G401 (cell line): ENCODE results near the gene HOXD12. TPM values are rescaled to one million over a fixed set of nuclear protein-coding genes. Genes with fewer than 3 reads are reported as not detected.

ENCODE experiments used
- DNase-seq: peaks from one replicate; pipeline ENCODE4 v3.0.0-alpha.2; 2015; ENCODE audit warnings: low spot score
- in situ Hi-C: cut with HindIII; loops from 2 replicates; pipeline ENCODE4 v1.10.0; 2016; ENCODE audit warnings: low sequenced_read_pairs, mixed read lengths
- total RNA-seq: library from RNA; depleted of rRNA; stranded (reverse); fragments of >200 nt; shearing (Covaris generic); gene quantifications from 2 replicates; pipeline ENCODE4 v1.2.3, GENCODE V29; 2014

HOXD12 gene
- total RNA-seq, 1 experiment from 2014 or later = not detected

DNA sequence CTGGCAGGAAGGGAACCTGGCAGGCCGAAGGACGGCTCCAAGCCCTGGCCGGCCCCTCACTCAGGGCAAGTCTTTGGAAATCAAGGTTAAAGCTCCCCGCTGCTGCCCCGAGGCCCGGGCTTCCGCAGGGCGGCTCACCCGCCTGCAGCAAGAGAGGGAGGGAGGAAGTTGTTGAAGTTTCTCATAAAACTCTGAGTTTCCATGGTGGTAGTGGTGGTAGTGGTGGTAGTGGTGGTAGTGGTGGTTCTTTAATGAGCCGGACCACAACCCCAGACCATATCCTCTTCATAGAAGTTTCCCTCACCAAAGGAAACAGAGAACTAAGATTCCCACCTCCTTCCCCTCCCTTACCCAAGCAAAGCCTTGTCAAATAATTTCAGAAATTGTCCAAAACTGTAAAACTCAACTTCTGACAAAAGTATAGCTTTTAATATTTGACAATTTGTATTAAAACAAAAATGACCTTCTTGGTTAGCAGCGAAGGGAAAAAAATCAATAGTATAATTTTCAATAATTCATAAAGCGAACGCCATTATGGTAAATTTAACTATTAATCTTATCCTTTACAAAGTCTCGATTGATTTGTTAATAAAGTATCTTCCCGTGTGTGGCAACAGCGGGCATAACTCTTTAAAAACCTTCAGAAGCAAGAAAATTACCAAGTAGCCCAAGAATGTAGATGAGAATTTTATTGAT, 15.5 kb downstream of the HOXD12 start:
- in situ Hi-C loops = no loop called here
- DNase-seq = no peak

DNA sequence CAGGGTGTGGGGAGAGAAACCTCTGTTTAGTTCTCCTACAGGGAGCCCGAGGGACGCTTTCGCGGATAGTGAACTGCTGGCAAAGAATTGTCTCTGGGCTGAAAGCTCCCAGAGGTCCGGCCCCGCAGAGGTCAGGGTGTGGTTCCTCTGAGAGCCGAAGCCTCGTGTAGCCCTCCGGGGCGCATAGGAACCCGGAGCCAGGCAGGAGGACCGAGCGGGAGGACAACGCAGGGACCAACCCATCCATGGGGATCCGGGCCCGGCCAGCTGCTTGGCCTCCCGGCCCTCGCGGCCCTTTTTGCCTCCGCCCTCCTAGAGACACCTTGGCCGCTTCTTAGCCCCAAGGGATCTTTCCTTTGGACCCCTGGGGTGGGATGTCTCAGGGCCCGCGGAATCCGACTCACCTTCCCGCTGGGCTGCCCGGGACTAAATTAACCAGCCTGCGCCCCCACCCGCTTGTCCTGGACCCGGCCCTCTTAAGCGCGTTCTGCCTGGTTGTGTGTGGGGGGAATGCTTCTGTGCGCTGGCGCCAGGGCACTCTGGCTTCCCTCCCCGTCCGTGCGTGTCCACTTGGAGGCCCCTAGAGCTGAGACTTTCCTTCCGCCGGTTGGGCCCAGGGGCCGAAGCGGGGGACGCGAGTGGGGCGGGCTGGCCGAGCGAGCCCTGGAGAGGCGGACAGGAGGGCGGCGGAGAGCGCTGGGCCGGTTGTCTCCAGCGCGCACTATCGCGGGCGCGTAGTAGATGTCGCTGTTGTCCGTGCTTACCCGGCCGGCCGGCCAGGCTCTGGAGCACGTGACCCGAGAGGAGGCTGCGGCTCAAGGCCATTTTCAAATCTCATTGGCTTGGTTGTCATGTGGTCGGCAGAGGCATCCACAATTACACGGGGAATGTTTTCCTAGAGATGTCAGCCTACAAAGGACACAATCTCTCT, 16.6 kb downstream of the HOXD12 start, which contains the start of gene HOXD10:
HOXD10 (plus strand) TSS at position 896 of the 931 bp plus-strand sequence. CDS start 56 bp downstream, outside the sequence.
- in situ Hi-C loops = no loop called here
- DNase-seq = no peak

DNA sequence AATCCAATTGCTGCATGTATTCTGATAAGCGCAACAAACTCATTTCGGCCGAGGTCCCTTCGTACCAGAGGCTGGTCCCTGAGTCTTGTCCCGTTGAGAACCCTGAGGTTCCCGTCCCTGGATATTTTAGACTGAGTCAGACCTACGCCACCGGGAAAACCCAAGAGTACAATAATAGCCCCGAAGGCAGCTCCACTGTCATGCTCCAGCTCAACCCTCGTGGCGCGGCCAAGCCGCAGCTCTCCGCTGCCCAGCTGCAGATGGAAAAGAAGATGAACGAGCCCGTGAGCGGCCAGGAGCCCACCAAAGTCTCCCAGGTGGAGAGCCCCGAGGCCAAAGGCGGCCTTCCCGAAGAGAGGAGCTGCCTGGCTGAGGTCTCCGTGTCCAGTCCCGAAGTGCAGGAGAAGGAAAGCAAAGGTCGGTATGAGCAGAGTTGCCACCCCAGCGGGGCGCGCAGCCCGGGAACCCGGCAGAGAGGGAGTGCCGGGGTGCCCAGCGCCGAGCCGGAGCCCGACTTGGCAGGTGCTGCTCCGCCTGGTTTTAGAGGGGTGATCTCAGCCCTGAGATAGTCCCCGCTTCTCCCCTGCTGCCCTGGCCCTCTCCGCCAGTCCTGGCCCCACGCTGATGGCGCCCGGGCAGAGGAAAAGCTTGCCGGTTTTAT, 17.7 kb downstream of the HOXD12 start:
- DNase-seq = no peak
- in situ Hi-C loops = no loop called here

DNA sequence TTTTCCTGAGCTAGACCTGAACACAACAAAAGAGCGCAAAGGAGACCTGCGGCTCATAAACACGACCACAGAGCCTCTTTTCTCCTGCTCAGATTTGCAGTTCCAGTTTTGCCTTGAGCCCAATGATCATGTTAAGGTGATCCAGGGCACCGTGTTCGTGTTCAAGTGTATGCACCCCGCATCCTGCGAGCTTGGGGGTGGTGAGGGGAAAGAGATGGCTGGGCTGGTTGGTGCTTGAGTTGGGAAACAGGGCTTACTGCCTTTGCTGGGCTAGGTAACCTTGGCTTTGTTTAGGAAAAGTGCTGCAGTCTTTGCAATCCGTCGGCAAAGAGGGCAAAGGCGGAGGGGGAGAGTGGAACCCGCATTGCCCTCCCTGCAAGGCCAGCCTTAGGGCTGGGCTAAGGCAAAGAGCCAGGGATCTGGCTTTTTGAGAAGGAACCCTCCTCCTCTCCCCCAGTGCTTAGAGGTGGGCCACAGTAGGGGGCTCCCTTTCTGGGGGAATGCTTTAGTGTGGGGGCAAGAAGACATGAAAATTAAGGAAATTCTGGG, 18.3 kb downstream of the HOXD12 start:
- in situ Hi-C loops = no loop called here

DNA sequence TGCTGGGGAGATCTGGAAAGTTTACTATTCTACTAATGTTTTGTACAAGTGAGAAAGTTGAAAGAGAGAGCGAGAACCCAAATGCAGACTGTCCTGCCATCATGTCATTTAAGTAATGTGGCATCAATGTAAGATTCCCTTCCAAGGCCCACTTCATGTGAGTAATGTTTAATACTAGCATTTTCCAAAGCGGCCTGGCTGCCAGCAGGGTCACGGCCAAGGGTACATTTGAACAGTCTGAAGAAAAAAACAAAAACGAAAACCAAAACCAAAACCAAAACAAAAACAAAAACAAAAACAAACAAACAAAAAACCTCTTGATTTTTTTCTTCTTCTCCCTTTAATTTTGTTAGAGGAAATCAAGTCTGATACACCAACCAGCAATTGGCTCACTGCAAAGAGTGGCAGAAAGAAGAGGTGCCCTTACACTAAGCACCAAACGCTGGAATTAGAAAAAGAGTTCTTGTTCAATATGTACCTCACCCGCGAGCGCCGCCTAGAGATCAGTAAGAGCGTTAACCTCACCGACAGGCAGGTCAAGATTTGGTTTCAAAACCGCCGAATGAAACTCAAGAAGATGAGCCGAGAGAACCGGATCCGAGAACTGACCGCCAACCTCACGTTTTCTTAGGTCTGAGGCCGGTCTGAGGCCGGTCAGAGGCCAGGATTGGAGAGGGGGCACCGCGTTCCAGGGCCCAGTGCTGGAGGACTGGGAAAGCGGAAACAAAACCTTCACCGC, 19.2 kb downstream of the HOXD12 start:
- DNase-seq = no peak
- in situ Hi-C loops = no loop called here

More for the DNA sequence above, 18.3 kb downstream of the HOXD12 start:
- no peak for DNase-seq

DNA sequence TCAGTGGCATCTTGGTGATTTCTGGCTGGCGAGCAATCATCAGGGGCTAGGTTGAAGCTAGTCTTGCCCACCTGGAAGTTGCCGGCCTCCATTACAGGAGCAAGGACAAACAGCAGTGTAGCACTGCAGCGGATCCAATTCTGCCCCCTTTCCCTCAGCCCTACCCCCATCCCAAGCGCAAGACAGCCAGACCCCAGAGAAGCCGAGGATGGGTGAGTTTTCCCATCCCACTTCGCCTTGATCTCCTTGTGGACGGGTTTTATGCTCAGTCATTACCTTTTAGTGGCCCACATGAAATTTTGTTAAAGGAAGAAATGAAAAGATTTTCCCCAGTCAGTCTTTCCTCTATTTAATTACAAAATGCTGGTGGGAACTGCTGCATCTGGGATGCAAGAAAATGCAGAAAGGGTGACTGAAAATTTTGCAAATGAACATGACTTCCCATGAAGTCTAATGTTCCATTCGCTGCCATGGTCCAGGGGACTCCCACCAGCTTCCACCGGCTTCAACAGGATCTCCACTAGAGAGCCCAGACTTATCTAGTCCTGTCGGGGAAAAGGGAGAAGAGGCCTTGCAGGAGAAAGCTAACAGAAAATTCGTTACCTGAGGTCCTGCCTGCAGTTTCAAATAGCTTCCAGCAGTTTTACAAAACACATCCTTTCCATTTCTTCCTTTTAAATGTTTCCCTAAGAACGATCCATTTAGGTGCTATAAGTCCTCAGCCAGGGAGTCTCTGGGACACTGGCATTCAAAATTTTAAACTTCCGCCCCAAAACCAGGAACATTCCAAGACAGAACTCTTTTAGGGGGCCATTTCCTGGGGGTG, 21.0 kb downstream of the HOXD12 start:
- no peak for DNase-seq
- in situ Hi-C loops = no loop called here

DNA sequence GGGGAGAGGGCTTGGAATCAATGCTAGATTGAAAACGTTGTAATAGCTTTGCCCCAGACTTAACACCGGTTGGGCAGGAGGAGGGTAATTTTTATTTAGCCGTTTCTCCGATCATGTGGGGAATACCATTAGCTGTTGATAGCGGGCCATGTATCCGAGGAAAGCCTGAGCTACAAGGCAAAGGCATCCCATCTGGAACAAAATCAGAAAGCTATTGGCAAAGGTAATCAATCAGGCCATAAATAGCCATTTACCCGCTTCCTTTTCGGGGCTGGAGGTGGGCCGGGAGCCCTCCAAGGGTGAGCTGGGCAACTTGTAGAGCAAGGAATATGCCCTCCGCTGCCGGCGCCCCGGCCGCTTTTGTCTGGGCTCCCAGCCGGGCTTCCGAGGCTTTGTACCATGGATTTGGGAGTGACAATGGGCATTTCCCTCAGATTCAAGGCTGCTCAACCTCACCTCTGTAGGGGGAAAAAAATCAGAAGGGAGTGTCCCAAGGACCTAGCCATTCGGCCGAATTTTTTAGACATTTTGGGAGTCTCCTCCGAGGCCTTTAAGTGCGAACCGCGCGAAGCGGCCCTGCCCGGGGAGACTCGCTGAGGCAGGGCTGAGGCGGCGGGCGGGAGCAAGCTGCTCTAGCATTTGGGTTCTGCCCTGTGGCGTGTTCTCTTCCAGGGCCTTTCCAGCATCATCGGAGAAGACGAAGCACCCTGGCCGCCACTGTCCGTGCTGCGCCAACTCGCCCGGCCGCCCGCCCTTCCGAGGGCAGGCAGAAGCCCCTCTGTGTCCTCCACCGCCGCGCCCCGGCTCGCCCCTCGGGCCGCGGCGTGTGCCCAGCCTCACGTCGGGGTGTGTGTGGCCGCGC, 21.8 kb downstream of the HOXD12 start:
- in situ Hi-C loops = no loop called here
- no peak for DNase-seq

DNA sequence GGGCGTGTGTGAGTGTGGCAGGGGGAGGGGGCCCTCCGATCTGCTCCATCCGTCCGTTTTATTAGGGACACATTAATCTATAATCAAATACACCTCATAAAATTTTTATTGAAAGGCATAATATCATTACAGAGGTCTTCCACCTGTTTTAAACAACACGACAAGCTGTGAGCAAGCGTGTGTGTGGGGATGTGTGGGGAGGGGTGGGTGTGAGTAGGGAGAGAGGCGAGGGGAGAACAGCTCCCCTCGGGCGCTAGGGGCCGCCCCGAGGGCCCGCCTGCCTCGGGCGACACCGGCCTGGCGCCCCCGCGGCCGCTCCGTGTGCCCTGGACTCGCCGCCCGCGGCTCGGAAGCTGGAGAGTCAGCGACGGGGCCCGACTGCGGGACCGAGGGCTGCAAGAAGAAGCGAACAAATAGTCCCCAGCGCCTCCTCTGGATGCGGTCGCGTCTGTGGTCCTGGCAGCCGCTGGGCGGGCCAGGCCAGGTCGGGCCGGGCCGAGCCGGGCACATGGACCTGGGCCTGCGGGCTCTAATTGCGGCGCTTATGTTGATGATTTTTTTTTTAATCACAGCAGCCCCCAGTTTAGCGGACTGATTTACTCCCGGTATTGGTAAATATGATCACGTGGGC, 22.6 kb downstream of the HOXD12 start:
- DNase-seq = no peak
- in situ Hi-C loops = no loop called here

DNA sequence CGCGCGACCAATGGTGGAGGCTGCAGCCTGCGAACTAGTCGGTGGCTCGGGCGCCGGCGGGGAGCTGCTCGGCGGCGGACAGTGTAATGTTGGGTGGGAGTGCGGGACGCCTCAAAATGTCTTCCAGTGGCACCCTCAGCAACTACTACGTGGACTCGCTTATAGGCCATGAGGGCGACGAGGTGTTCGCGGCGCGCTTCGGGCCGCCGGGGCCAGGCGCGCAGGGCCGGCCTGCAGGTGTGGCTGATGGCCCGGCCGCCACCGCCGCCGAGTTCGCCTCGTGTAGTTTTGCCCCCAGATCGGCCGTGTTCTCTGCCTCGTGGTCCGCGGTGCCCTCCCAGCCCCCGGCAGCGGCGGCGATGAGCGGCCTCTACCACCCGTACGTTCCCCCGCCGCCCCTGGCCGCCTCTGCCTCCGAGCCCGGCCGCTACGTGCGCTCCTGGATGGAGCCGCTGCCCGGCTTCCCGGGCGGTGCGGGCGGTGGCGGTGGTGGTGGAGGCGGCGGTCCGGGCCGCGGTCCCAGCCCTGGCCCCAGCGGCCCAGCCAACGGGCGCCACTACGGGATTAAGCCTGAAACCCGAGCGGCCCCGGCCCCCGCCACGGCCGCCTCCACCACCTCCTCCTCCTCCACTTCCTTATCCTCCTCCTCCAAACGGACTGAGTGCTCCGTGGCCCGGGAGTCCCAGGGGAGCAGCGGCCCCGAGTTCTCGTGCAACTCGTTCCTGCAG, 23.3 kb downstream of the HOXD12 start, which contains the start of gene HOXD9:
HOXD9 (plus strand) TSS at position 37 of the 728 bp plus-strand sequence; CDS start at position 87, 50 bp downstream.
- in situ Hi-C loops = no loop called here
- no peak for DNase-seq

DNA sequence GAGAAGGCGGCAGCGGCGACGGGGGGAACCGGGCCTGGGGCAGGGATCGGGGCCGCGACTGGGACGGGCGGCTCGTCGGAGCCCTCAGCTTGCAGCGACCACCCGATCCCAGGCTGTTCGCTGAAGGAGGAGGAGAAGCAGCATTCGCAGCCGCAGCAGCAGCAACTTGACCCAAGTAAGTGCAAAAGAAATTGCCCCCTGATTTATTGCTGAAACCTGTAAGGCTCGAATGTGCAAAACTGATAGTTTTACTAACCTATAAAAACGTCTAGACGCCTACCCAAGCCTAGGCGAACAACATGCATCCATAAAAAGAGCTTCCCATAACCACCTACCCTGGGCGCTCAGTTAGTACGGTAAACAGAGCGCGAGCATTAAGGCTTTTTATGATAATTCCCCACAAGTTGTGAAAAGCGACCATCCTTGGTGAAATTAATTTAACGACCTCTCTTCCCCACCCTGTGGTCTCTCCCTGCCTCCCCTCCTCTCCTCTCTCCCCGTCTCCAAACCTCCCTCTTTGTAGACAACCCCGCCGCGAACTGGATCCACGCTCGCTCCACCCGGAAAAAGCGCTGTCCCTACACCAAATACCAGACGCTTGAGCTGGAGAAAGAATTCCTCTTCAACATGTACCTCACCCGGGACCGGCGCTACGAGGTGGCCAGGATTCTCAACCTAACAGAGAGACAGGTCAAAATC, 24.0 kb downstream of the HOXD12 start:
- in situ Hi-C loops = no loop called here
- no peak for DNase-seq

DNA sequence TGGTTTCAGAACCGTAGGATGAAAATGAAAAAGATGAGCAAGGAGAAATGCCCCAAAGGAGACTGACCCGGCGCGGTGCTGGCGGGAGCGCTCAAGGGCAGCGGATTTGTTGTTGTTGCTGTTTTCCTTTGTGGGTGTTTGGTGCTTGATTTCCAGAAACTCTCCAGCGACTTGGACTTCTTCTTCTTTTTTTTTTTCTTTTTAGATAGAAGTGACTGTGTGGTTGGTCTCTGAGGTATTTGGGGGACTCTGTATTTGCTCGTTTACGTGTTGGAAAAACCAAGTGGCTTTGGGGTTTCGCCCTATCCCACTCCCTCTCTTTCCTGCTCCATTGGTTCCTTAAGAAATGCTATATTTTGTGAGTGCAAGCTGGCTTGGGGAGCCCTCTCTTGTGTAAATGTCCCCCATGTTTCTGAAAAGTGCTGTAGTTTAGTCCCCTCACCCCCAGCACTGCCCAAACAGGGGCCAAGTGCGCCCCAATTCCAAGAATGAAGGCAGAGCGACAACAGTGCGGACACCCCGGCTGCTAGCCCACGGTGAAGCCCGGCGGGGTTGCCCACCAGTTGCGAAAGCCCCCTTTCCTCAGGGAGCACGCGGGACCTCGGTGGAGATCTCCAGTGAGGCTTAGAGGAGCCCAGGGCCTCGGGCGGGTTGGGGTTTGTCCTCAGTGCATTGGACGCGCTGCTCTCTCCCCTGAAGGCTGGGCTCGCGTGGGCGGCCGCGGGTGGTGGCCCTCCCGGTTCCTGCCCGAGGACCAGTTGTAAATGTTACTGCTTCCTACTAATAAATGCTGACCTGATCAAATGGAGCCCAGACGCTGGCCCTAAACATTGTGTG, 24.7 kb downstream of the HOXD12 start:
- in situ Hi-C loops = no loop called here
- DNase-seq = no peak

DNA sequence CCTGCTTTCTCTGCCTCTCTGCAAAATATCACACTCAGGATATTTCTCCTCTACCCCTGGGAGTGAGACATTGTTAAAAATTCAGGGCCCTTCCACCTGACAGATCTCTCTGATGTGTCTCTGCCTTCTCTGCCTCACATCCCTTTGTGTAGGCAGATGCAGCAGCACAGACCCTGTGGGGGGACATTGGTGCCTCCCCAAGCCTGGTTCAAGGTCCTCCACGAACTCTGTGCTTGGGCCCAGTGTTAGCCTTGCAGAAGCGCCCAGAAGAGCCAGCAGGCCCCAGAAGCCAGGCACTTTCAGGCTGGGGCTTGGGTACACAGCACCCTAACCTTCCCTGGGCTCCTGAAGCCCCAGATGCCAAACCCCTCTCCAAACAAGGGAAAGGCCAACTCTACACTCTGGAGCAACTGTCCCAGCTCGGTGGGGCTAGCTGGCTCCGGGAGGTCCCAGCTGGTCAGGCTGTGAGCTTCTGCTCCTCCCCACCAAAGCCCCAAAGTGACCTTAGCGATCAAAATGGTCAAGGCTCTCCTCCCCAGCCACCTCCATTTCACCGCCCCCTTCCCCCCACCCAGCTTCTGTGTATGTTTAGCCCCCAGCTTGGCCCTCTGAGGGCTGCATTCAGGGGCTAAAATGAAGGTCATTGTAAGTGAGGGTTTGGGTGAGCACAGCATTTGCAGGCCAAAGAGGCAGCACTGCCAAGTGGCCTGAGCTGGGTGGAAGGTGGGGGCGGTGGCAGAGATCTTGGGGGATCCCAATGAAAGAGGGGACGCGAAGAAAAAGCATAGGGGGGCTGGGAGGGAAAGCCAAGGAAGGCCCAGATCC, 25.6 kb downstream of the HOXD12 start:
- DNase-seq = no peak
- in situ Hi-C loops = no loop called here

DNA sequence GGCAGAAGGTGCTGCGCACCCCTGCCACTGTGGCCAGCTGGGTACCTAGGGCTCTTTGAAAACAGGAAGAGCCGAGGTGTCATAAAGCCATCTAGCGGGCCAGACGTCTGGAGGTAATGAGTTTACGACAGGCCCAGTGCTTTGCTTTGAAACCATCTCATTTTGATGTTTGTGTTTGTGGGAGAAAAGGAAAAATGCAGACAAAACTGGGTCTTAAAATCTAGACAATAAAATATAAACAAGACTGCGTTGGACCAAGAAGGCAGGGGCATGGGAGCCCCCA, 26.1 kb downstream of the HOXD12 start:
- no peak for DNase-seq

More for the DNA sequence above, 26.1 kb downstream of the HOXD12 start:
- in situ Hi-C loops = no loop called here
